Endothelial cell of umbilical vein (primary cell): ENCODE results near the gene EZR. TPM values are rescaled to one million over a fixed set of nuclear protein-coding genes. Genes with fewer than 3 reads are reported as not detected.

Source experiments
- BruUV-seq: library from RNA; stranded (reverse); fragments of 400-500 nt; replicated peaks from 2 replicates; lab custom pipeline; 2021; lab: Mats Ljungman, UMichigan
- CTCF ChIA-PET: fragments of 300-600, 350-600 bp; sonication (Branson Sonifier 250); formaldehyde crosslinking; loops from one replicate; lab custom pipeline; 2021; ENCODE audit warnings: antibody characterized with exemption, inconsistent platforms; lab: Charles Lee
- POLR2A ChIA-PET: fragments of 300-600, 350-600 bp; sonication (Branson Sonifier 250); formaldehyde crosslinking; loops from one replicate; lab custom pipeline; 2021; ENCODE audit warnings: antibody characterized with exemption, inconsistent platforms; lab: Charles Lee
- DNase-seq: peaks from one replicate; pipeline ENCODE4 v3.0.0-alpha.2; 2011; ENCODE audit warnings: low read depth, low spot score
- FAIRE-seq: peaks from 2 replicates; lab custom pipeline; 2011; peaks lifted over from hg19 to GRCh38; lab: Jason Lieb, UNC
- H2AFZ ChIP-seq: 2 replicates; pipeline ENCODE4 v1.6.0; 2012; ENCODE audit warnings: low read depth, low read length, control low read depth, inconsistent platforms
- H3K27ac ChIP-seq: 2 replicates; pipeline ENCODE4 v1.5.1; 2011; ENCODE audit warnings: low read depth, mild to moderate bottlenecking, control low read depth, low read length, moderate library complexity; ENCODE audit not compliant: insufficient read depth
- H3K27me3 ChIP-seq, 2 experiments: 2 replicates each; pipeline versions ENCODE4 v1.6.0 to v1.6.1; 2011; ENCODE audit warnings: low read length in 2 of 2, mixed read lengths in 1 of 2; ENCODE audit not compliant: control insufficient read depth in 2 of 2, insufficient read depth in 2 of 2
- H3K36me3 ChIP-seq, 2 experiments: 2 replicates in 1 of 2; 3 replicates in 1 of 2; pipeline ENCODE4 v1.5.1; 2011; ENCODE audit warnings: low read length in 2 of 2, mild to moderate bottlenecking in 1 of 2, moderate library complexity in 1 of 2; ENCODE audit not compliant: control insufficient read depth in 2 of 2, insufficient read depth in 2 of 2; ENCODE audit errors: extremely low read depth in 1 of 2
- H3K4me1 ChIP-seq: 3 replicates; pipeline ENCODE4 v1.5.1; 2011; ENCODE audit warnings: mild to moderate bottlenecking, low read length; ENCODE audit not compliant: control insufficient read depth, insufficient read depth; ENCODE audit errors: extremely low read depth
- H3K4me2 ChIP-seq: 2 replicates; pipeline ENCODE4 v1.6.1; 2011; ENCODE audit warnings: low read length, control low read depth, mixed read lengths; ENCODE audit not compliant: insufficient read depth
- H3K4me3 ChIP-seq, 3 experiments: fragments of 200-600 bp in 1 of 3; sonication (generic), shearing (Covaris generic) in 1 of 3; replicated peaks in 1 of 3; 2 replicates each; pipeline ENCODE4 v1.5.1; 2011 to 2016; ENCODE audit warnings: control low read depth in 3 of 3, low read length in 3 of 3, mild to moderate bottlenecking in 2 of 3, inconsistent platforms in 1 of 3, low read depth in 1 of 3, moderate library complexity in 1 of 3; ENCODE audit not compliant: insufficient read depth in 1 of 3
- H3K79me2 ChIP-seq: 2 replicates; pipeline ENCODE4 v1.6.0; 2012; ENCODE audit warnings: low read length, inconsistent platforms; ENCODE audit not compliant: control insufficient read depth, insufficient read depth
- H3K9ac ChIP-seq: replicated peaks from 2 replicates; pipeline ENCODE3; 2011; ENCODE audit warnings: low read length, control low read depth; ENCODE audit not compliant: insufficient read depth; ENCODE audit errors: extremely low read depth
- H3K9me1 ChIP-seq: replicated peaks from 3 replicates; pipeline ENCODE4 v1.6.0; 2011; ENCODE audit warnings: mild to moderate bottlenecking, low read length; ENCODE audit not compliant: control insufficient read depth, insufficient read depth; ENCODE audit errors: extremely low read depth
- H3K9me3 ChIP-seq: replicated peaks from 2 replicates; pipeline ENCODE4 v1.5.1; 2012; ENCODE audit warnings: low read length, inconsistent platforms; ENCODE audit not compliant: control insufficient read depth, insufficient read depth
- H4K20me1 ChIP-seq: replicated peaks from 2 replicates; pipeline ENCODE3; 2011; ENCODE audit warnings: mild to moderate bottlenecking, low read length; ENCODE audit not compliant: control insufficient read depth, insufficient read depth; ENCODE audit errors: extremely low read depth
- CTCF ChIP-seq, 2 donors: IDR thresholded peaks; 1 replicate in 1 of 2; 2 replicates in 1 of 2; pipeline ENCODE4 v1.5.1; 2011; ENCODE audit warnings: low read length in 2 of 2, mild to moderate bottlenecking in 2 of 2, moderate library complexity in 2 of 2, control low read depth in 1 of 2, inconsistent platforms in 1 of 2, low read depth in 1 of 2; ENCODE audit not compliant: insufficient read depth in 1 of 2; ENCODE audit errors: extremely low read depth in 1 of 2
- EZH2 ChIP-seq: IDR thresholded peaks from 2 replicates; pipeline ENCODE4 v1.6.1; 2012; ENCODE audit warnings: borderline replicate concordance, low read depth, mild to moderate bottlenecking, moderate library complexity, low read length, inconsistent platforms; ENCODE audit not compliant: severe bottlenecking
- GATA2 ChIP-seq: IDR thresholded peaks from 2 replicates; pipeline ENCODE4 v1.7.0; 2011; ENCODE audit warnings: low read depth, mild to moderate bottlenecking, moderate library complexity, mixed read lengths, low read length; ENCODE audit not compliant: insufficient read length, insufficient read depth
- JUN ChIP-seq: IDR thresholded peaks from 2 replicates; pipeline ENCODE4 v1.6.1; 2011; ENCODE audit warnings: borderline replicate concordance, low read depth; ENCODE audit not compliant: insufficient read length, insufficient read depth
- MAX ChIP-seq: IDR thresholded peaks from 2 replicates; pipeline ENCODE4 v1.6.1; 2011; ENCODE audit not compliant: insufficient read depth, insufficient read length
- MYC ChIP-seq: IDR thresholded peaks from one replicate; pipeline ENCODE4 v1.6.1; 2011; ENCODE audit warnings: mild to moderate bottlenecking, low read depth, low read length
- POLR2A ChIP-seq: IDR thresholded peaks from 2 replicates; pipeline ENCODE4 v1.6.1; 2012; ENCODE audit warnings: low read depth, mild to moderate bottlenecking, control low read depth, low read length
- POLR2AphosphoS5 ChIP-seq: IDR thresholded peaks from 2 replicates; pipeline ENCODE4 v1.6.1; 2012; ENCODE audit warnings: low read depth, mild to moderate bottlenecking, control low read depth, low read length, moderate library complexity; ENCODE audit not compliant: insufficient read depth
- dilution Hi-C: fragments of 300-500 bp; cut with MboI; formaldehyde crosslinking; loops from one replicate; pipeline ENCODE4 v1.15.0; 2019; ENCODE audit warnings: low sequenced_read_pairs; ENCODE audit not compliant: extremely low pct_ligation_motif_present
- intact Hi-C: fragments of 100-400 bp; cut with micrococcal nuclease; formaldehyde crosslinking; loops from one replicate; pipeline ENCODE4 v1.10.0; 2022
- polyA plus RNA-seq, 4 experiments: library from polyadenylated mRNA; depleted of rRNA in 3 of 4; stranded (reverse) in 3 of 4; unstranded in 1 of 4; fragments of >200 nt; gene quantifications; 2 replicates each; pipeline versions ENCODE4 v1.2.1 to v1.2.3, GENCODE V29; 2011 to 2012; ENCODE audit warnings: missing spikeins in 1 of 4
- total RNA-seq: library from RNA; stranded (reverse); gene quantifications from 2 replicates; pipeline ENCODE4 v1.2.3, GENCODE V29; 2021

EZR gene
- total and polyA plus RNA-seq, 2 donors (not counting 3 experiments of a cell fraction or from before 2014, with no cell fraction given) = 58.5 to 108 TPM

DNA sequence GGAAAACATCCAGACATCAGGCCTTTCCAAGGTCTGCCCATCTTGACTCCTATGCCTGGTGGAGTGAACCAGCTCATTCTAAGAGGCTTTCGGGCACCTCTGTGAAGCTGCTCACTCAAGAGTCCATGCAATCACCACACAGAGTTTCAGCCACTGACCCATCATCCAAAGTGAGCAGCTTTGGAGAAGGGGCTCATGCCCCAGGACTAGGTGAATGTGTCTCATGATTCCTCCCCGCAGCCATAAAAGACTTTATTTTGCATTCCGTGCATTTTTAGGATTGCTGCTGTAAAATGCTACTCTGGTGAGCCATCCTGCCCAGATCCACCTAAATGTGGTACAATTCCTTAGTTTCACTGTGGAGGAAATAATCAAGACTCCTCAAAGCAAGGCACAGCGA is 44.5 kb upstream of the EZR start:
- ChIA-PET CTCF (no interaction called here), POLR2A (interaction anchor here (0.7 kb wide), 1 partner anchor 76 kb away, joined by 6 read pairs; no protein-coding TSS in a partner anchor)
- Histone ChIP-seq H2AFZ (no peak overlapping the region), H3K27ac (no peak overlapping the region), H3K9ac (no peak overlapping the region), H4K20me1 (no peaks in the 10 kb centered on the region), H3K79me2 (no peaks in the 10 kb centered on the region), H3K4me1 (no peaks in the 10 kb centered on the region), H3K27me3 (peaks cover 5 to 15% of the 10 kb centered on the region in 2 experiments), H3K4me2 (no peak overlapping the region), H3K9me1 (no peaks in the 10 kb centered on the region), H3K36me3 (no peaks in the 10 kb centered on the region), H3K4me3 (no peak overlapping the region), H3K9me3 (no peaks in the 10 kb centered on the region)
- dilution Hi-C loops = no loop called here
- no TSS peak for BruUV-seq
- DNase-seq (no peak), FAIRE-seq (no peak)
- TF ChIP-seq MAX (no peak), EZH2 (no peak), POLR2AphosphoS5 (no peak), GATA2 (no peak), JUN (no peak), MYC (no peak), POLR2A (no peak)
- intact Hi-C loops = no loop called here

- Histone ChIP-seq H3K9me3 (no peaks in the 10 kb centered on the region), H4K20me1 (no peaks in the 10 kb centered on the region), H3K79me2 (no peaks in the 10 kb centered on the region), H3K4me3 (no peak overlapping the region), H3K27me3 (peaks cover 5 to 9% of the 10 kb centered on the region in 2 experiments), H3K9me1 (no peaks in the 10 kb centered on the region), H3K27ac (no peak overlapping the region), H3K36me3 (no peaks in the 10 kb centered on the region), H3K4me2 (no peak overlapping the region), H3K9ac (no peak overlapping the region), H3K4me1 (no peaks in the 10 kb centered on the region), H2AFZ (no peak overlapping the region)
- CTCF ChIA-PET = interaction anchor here (1.1 kb wide), 1 partner anchor 8 kb away, joined by 3 read pairs; no protein-coding TSS in a partner anchor
- intact Hi-C loops = no loop called here
- POLR2A ChIA-PET = no interaction called here
- TF ChIP-seq EZH2 = no peak
- no peak for TF ChIP-seq GATA2
- TF ChIP-seq JUN = no peak
- TF ChIP-seq MAX = no peak
- TF ChIP-seq CTCF (IDR thresholded peaks at IDR 0.05; ENCODE audit: extremely low read depth in 1 of 2, insufficient read depth in 1 of 2, low read depth in 1 of 2, low read length in 2 of 2) = no peak
- no TSS peak for BruUV-seq
- dilution Hi-C loops = no loop called here
- FAIRE-seq (no peak), DNase-seq (no peak)
Measured at GRCh38 chr6:158861686-158862381, 42.7 kb upstream of the EZR start.
